ENCODE results near the gene G6PC1. TPM values are rescaled to one million over a fixed set of nuclear protein-coding genes. Genes with fewer than 3 reads are reported as not detected.
"Not testable (repeated sequence)": the region's sequence is repeated elsewhere in the genome, so short reads cannot be mapped to it uniquely, and the experiment has no call there.

The G6PC1 gene
- total RNA-seq, 1 donor from 2014 or later: not detected

- intact Hi-C loops (cut with micrococcal nuclease): not testable (repeated sequence)
These were observed 26.5 kb upstream of the G6PC1 start for GRCh38 chr17:42873932-42874695.

DNA sequence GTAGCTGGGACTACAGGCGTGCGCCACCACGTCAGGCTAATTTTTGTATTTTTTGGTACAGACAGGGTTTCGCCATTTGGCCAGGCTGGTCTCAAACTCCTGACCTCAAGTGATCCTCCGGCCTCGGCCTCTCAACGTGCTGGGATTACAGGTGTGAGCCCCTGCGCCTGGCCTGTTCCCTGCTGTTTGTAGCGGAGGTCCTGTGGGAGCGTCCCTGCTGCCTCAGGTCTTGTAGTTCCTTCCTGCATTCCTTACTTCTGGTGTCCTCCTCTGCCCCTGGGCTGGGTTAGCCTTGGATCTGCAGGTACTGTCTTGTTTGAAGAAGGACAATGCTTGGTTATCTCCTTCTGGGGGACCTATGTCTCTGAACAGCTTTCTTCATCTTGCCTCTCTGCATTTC is 23.6 kb upstream of the G6PC1 start:
- intact Hi-C loops (cut with micrococcal nuclease): no loop called here

- intact Hi-C loops (cut with micrococcal nuclease): no loop called here
These were observed 22.3 kb upstream of the G6PC1 start for GRCh38 chr17:42878123-42878880.

DNA sequence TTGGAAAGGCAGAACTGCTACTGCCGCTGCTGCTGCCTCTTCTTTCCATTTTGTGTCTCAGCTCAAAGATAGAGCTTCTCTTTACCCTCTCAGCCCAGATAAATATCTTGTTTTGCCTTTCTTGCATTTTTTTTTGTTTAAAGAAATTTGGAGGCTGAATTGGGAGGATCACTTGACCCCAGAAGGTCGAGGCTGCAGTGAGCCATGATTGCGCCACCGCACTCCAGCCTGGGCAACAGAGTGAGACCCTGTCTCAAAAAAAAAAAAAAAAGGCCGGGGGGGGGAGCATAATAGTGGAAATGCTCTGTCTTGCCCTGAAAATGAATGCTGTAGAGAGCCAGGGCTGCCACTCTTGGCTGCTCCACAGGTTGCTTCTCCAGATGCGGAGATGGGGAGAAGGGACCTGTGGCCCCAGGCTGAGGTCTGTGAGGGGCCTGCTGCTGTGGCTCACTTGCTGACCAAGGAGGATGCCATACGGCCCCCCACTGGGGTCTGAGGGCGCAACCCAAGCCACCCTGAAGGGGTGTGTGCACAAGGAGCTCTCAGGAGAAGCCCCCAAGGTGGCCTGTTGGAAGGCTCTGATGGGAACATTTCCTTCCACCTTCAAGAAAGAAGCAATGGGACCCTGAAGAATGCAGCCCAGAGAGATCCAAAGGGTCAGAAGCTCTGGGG is 21.5 kb upstream of the G6PC1 start:
- intact Hi-C loops (cut with micrococcal nuclease): no loop called here

DNA sequence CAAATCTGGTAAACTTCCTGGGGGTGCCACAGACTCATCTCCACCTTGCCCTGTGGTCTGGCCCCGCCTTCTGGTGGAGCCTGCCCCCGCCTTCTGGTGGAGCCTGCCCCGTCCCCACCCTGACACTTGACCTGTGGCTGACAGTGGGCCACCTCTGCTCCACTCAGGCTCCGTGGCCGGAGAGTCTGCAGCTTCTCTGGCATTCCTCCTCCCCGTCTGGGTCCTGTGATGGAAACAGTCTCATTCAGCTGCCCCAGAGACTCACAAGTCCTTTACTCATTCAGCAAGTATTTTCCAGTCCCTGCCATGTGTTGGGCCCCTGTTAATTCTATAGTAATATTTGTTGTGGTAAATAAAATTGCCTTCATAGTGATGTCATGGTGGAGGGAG is 21.0 kb upstream of the G6PC1 start:
- intact Hi-C loops (cut with micrococcal nuclease): no loop called here

DNA sequence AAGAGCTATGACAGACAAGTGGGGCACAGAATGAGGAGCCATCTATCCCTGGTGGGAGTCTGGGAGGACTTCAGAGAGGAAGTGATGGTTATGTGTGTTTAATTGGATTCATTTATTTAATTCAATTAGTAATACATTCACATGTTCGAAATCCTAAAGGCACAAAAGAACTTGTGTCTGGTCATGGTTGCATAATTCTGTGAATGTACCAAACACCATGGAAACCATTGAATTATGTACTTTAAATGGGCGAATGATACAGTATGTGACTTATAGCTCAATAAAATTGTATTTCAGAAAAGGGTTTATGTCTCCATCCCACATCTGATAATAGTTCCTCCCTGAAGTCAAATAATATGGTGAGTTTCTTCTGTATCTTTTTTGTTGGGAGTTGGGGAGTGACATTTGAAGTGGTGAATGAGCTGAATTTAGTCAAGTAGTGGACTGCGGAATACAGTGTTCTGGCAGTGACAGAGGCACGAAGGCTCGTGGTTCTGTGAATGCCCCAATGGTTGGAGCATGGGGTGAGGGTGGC is 19.8 kb upstream of the G6PC1 start:
- intact Hi-C loops (cut with micrococcal nuclease): no loop called here

DNA sequence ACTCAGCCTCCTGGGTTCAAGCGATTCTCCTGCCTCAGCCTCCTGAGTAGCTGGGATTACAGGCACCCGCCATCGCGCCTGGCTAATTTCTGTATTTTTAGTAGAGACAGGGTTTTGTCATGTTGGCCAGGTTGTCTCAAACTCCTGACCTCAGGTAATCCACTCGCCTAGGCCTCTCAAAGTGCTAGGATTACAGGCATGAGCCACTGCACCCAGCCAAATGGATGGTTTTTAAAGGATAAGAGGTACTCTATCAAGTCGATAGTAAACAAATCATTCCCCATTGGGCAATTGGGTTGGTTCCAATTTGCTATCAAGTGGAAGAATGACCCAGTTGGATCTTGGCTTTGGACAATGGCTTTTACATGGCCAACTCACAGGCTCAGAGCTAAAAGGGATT is 18.9 kb upstream of the G6PC1 start:
- intact Hi-C loops (cut with micrococcal nuclease): not testable (repeated sequence)

DNA sequence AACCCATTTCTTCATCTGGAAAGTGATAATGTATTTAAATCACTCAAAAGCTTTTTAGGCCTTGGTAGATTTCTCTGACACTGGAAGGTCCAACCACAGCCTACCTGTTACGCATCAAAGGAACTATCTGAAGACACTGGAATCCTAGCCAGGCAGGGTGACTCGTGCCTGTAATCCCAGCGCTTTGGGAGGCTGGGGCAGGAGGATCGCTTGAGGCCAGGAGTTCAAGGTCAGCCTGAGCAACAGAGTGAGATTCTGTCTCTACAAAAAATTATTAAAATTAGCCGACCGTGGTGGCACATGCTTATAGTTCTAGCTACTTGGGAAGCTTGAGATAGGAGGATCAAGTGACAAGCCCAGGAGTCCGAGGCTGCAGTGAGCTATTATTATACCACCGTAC is 18.4 kb upstream of the G6PC1 start:
- intact Hi-C loops (cut with micrococcal nuclease): no loop called here

DNA sequence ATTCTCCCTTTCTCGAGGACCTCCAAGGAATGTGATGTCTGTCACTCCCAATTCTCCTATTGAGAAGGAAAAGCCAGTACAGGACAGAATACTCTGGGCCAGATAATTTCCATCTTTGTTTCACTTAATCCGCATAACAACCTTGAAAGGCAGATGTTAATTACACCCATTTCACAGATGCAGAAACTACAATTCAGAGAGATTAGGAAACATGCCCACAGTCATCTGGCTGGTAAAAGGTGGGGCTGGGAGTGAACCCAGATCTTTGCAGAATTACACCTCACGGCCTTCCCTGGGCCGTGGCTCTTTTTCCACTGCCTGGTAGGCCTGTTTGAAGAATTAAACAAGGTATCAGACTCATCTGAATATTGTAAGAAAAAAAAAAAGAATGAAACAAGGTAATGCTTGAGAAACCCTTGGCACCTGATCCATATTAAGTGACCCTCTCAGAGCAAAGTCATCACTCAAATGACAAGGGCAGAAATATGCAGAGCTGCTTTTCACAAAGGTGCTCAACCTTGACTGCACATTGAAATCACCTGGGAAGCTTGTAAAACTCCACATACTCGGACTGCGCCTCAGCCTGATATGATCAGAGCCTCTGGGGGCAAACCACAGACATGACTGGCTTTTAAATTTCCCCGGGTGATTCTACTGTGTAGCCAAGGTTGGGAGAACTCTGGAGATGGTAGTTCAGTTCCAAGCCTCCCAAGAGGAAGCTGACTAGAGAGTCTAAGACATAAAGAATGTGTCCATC is 16.6 kb upstream of the G6PC1 start:
- intact Hi-C loops (cut with micrococcal nuclease): no loop called here

DNA sequence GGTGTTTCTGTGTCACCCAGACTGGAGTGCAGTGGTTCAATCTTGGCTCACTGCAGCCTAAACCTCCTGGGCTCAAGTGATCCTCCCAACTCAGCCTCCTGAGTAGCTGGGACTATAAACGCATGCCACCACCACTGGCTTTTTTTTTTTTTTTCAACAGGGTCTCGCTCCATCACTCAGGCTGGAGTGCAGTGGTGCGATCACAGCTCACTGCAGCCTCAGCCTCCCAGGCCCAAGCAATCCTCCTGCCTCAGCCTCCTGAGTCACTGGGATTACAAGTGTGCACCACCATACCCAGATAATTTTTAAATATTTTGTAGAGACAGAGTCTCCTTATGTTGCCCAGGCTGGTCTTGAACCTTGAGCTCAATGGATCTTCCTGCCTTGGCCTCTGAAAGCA is 14.8 kb upstream of the G6PC1 start:
- intact Hi-C loops (cut with micrococcal nuclease): not testable (repeated sequence)

GRCh38 chr17:42886283-42887176 is 14.1 kb upstream of the G6PC1 start:
- intact Hi-C loops (cut with micrococcal nuclease): no loop called here

GRCh38 chr17:42889809-42890208 is 10.8 kb upstream of the G6PC1 start:
- intact Hi-C loops (cut with micrococcal nuclease): no loop called here

- intact Hi-C loops (cut with micrococcal nuclease): no loop called here
These were observed 9.0 kb upstream of the G6PC1 start for GRCh38 chr17:42891539-42892152.

- intact Hi-C loops (cut with micrococcal nuclease): no loop called here
These were observed 7.2 kb upstream of the G6PC1 start for GRCh38 chr17:42893359-42893758.

GRCh38 chr17:42894283-42895184 is 6.1 kb upstream of the G6PC1 start:
- intact Hi-C loops (cut with micrococcal nuclease): no loop called here

DNA sequence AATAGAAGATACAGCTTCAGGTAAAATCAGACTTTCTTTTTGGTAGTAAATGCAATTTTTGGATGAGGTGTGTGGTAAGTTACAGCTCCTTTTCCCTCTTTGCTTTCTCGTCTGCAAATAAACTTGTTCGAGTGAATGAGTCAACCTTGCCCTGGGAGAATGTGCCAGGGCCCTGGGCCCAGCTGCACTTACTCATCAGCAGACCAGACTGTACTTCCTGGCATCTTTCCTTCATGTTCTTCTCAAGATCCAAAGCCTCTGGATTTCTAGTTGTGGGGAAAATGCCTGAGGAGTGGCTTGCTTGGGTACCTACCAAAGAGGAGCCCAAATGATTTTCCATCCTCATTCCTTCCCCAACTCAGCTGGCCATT is 5.4 kb upstream of the G6PC1 start:
- intact Hi-C loops (cut with micrococcal nuclease): no loop called here

- intact Hi-C loops (cut with micrococcal nuclease): no loop called here
These were observed 2.3 kb upstream of the G6PC1 start for GRCh38 chr17:42898147-42898811.

- intact Hi-C loops (cut with micrococcal nuclease): not testable (repeated sequence)
These were observed 618 bp upstream of the G6PC1 start for GRCh38 chr17:42899981-42900380.

Measured in T-helper 1 cell treated with Interleukin-12 subunit alpha and Interleukin-12 subunit beta and Interleukin-4 antibody, amounts not matched to agents 30 ng/mL and 1 ng/mL, for 36 hours (primary cell).